Smooth muscle cell (in vitro differentiated cells): ENCODE data around the gene RPL38. TPM values are rescaled to one million over a fixed set of nuclear protein-coding genes. Genes with fewer than 3 reads are reported as not detected.

ENCODE experiments used
- DNase-seq: peaks from one replicate; lab custom pipeline; 2025; ENCODE audit not compliant: unreplicated experiment; lab: John Stamatoyannopoulos, UW
- H2AFZ ChIP-seq: fragments of 200-600 bp; sonication (generic); 2 replicates; pipeline ENCODE4 v1.6.0; 2016; ENCODE audit warnings: antibody characterized with exemption, low read depth, mild to moderate bottlenecking
- H3F3A ChIP-seq: fragments of 200-600 bp; sonication (generic); 2 replicates; pipeline ENCODE4 v1.6.0; 2017; ENCODE audit warnings: antibody characterized with exemption, low read depth
- H3K27ac ChIP-seq: fragments of 200-600 bp; sonication (generic); 2 replicates; pipeline ENCODE4 v1.5.1; 2016; ENCODE audit warnings: low read depth, mild to moderate bottlenecking
- H3K27me3 ChIP-seq: fragments of 200-600 bp; sonication (generic); 2 replicates; pipeline ENCODE4 v1.6.1; 2016; ENCODE audit warnings: low read depth, mild to moderate bottlenecking
- H3K36me3 ChIP-seq: fragments of 200-600 bp; sonication (generic); 2 replicates; pipeline ENCODE4 v1.5.1; 2016; ENCODE audit warnings: low read depth
- H3K4me1 ChIP-seq: fragments of 200-600 bp; sonication (generic); 2 replicates; pipeline ENCODE4 v1.5.1; 2016; ENCODE audit warnings: low read depth
- H3K4me2 ChIP-seq: fragments of 200-600 bp; sonication (generic); 2 replicates; pipeline ENCODE4 v1.6.0; 2016; ENCODE audit warnings: mild to moderate bottlenecking
- H3K4me3 ChIP-seq: fragments of 200-600 bp; sonication (generic); 2 replicates; pipeline ENCODE4 v1.5.1; 2016; ENCODE audit warnings: mild to moderate bottlenecking
- H3K79me2 ChIP-seq: fragments of 200-600 bp; sonication (generic); 2 replicates; pipeline ENCODE4 v1.6.0; 2016; ENCODE audit warnings: low read depth, mild to moderate bottlenecking
- H3K9ac ChIP-seq: fragments of 200-600 bp; sonication (generic); 2 replicates; pipeline ENCODE4 v1.6.0; 2016; ENCODE audit warnings: low read depth
- H3K9me3 ChIP-seq: fragments of 200-600 bp; sonication (generic); replicated peaks from 2 replicates; pipeline ENCODE4 v1.5.1; 2016; ENCODE audit warnings: low read depth
- H4K20me1 ChIP-seq: fragments of 200-600 bp; sonication (generic); 2 replicates; pipeline ENCODE4 v1.6.0; 2016; ENCODE audit warnings: low read depth
- CTCF ChIP-seq: fragments of 200-600 bp; sonication (generic); IDR thresholded peaks from 2 replicates; pipeline ENCODE4 v1.5.1; 2017; ENCODE audit warnings: borderline replicate concordance, mild to moderate bottlenecking, antibody characterized with exemption; ENCODE audit not compliant: insufficient read depth, poor library complexity, severe bottlenecking
- WGBS: methylation state at CpG from one replicate; pipeline ENCODE4 v1.1.7; 2016; ENCODE audit warnings: low lambda C conversion rate; 5-methylcytosine and 5-hydroxymethylcytosine counted together
- polyA plus RNA-seq: library from polyadenylated mRNA; unstranded; fragments of >200 nt; fragmentation: Nextera tagmentation; extraction: Ambion mirVana; gene quantifications from 2 replicates; pipeline ENCODE4 v1.2.1, GENCODE V29; 2016
- total RNA-seq: library from RNA; depleted of rRNA; stranded (reverse); fragments of >200 nt; gene quantifications from 2 replicates; pipeline ENCODE4 v1.2.3, GENCODE V29; 2014

RPL38 gene
- total and polyA plus RNA-seq, 2 experiments from 2014 or later, result 449 to 889 TPM

GRCh38 chr17:74194682-74195081 is 8.8 kb upstream of the RPL38 start:
- H3K4me3 ChIP-seq, result no peak overlapping the region
- no peak overlapping the region for H3K27ac ChIP-seq
- H3K4me2 ChIP-seq, result no peak overlapping the region
- no peaks in the 10 kb centered on the region for H3F3A ChIP-seq
- H3K79me2 ChIP-seq, result no peaks in the 10 kb centered on the region
- 86% methylated on average over 9 of the region's 9 CpGs for WGBS
- H3K27me3 ChIP-seq, result peaks cover 21% of the 10 kb centered on the region
- no peaks in the 10 kb centered on the region for H4K20me1 ChIP-seq
- DNase-seq, result no peak
- H3K36me3 ChIP-seq, result no peaks in the 10 kb centered on the region
- no peaks in the 10 kb centered on the region for H3K9me3 ChIP-seq
- no peak overlapping the region for H2AFZ ChIP-seq
- TF ChIP-seq CTCF, result no peak
- H3K4me1 ChIP-seq, result no peaks in the 10 kb centered on the region
- no peak overlapping the region for H3K9ac ChIP-seq

DNA sequence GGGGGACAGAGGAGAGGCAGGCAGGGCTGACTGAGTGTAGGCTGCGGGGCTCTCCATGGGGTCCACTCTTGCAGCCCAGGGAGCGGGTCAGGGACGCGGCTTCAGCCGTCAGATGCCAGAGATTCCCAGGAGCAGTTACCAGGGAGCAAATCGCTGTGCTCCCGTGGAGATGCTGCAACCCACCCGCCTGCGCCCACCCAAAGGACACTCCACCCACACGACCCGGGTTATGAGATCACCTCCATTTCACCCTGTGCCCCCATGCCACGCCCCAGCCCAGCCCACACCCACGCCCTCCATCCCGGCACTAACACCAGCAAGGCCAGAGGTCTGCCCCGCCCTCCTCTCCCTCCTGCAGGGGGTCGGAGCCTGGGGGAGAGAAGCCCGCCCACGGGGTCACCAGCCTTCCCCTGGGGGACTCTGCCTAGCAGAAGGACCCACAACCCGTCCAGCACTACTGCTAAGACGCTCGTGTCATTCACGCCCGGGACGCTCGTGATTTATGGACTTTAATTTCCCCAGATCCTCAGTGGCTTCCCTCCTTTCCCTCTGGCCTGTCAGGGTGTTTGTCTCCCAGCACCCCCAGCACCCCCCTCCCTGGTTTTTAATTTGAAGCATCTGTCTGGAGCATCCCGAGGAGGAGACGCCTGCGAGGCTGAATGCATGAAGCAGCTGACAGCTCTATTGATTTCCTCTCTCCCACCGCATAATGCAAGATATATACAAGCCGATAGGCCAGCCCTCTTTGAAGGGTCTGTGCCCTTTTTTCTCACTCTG is 6.7 kb upstream of the RPL38 start:
- H3K79me2 ChIP-seq, result no peaks in the 10 kb centered on the region
- H3K4me2 ChIP-seq, result no peak overlapping the region
- no peak overlapping the region for H3K4me3 ChIP-seq
- no peak overlapping the region for H3K27ac ChIP-seq
- H3K9ac ChIP-seq, result no peak overlapping the region
- peaks cover 21% of the 10 kb centered on the region for H3K27me3 ChIP-seq
- H4K20me1 ChIP-seq, result no peaks in the 10 kb centered on the region
- no peaks in the 10 kb centered on the region for H3K9me3 ChIP-seq
- no peak for DNase-seq
- no peaks in the 10 kb centered on the region for H3K4me1 ChIP-seq
- no peaks in the 10 kb centered on the region for H3K36me3 ChIP-seq
- no peak for TF ChIP-seq CTCF
- no peak overlapping the region for H2AFZ ChIP-seq
- 83% methylated on average over 20 of the region's 30 CpGs for WGBS
- no peaks in the 10 kb centered on the region for H3F3A ChIP-seq

- no peak overlapping the region for H3K4me3 ChIP-seq
- DNase-seq, result no peak
- H3K4me2 ChIP-seq, result no peak overlapping the region
- no peaks in the 10 kb centered on the region for H3K4me1 ChIP-seq
- H4K20me1 ChIP-seq, result no peaks in the 10 kb centered on the region
- no peaks in the 10 kb centered on the region for H3K9me3 ChIP-seq
- no peak overlapping the region for H2AFZ ChIP-seq
- H3K27me3 ChIP-seq, result peaks cover 21% of the 10 kb centered on the region
- H3K9ac ChIP-seq, result no peak overlapping the region
- H3F3A ChIP-seq, result no peaks in the 10 kb centered on the region
- H3K79me2 ChIP-seq, result no peaks in the 10 kb centered on the region
- 93% methylated on average over 2 of the region's 2 CpGs for WGBS
- H3K27ac ChIP-seq, result no peak overlapping the region
- H3K36me3 ChIP-seq, result no peaks in the 10 kb centered on the region
- no peak for TF ChIP-seq CTCF
These were observed 5.7 kb upstream of the RPL38 start for GRCh38 chr17:74197801-74198200.

DNA sequence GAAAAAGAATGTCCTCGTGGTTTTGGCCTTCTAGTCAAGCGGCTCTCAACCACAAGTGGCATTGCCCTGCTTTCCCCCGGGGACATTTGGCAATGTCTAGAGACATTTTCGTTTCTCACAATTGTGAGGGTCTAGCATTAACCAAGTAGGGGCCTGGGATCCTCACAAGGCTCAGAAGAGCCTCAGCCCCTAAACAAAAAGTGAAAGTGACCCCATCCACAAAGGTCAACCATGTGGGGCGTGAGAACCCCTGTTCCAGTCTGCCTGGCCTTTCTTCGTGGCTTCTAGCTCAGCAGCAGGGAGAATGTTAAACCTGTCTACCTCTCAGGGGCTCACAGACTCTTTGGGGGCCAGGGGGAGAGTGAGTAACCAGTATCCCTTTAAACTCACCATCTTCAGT is 4.8 kb upstream of the RPL38 start:
- Histone ChIP-seq H3K27ac (no peak overlapping the region), H3K4me3 (no peak overlapping the region), H4K20me1 (peaks cover under 1% of the 10 kb centered on the region), H3K4me2 (no peak overlapping the region), H3K9me3 (no peaks in the 10 kb centered on the region), H3K79me2 (peaks cover 1% of the 10 kb centered on the region), H3F3A (no peaks in the 10 kb centered on the region), H3K36me3 (no peaks in the 10 kb centered on the region), H3K9ac (no peak overlapping the region), H3K4me1 (no peaks in the 10 kb centered on the region), H2AFZ (no peak overlapping the region), H3K27me3 (peaks cover 21% of the 10 kb centered on the region)
- no peak for DNase-seq
- WGBS, result 77% methylated on average over 6 of the region's 6 CpGs
- no peak for TF ChIP-seq CTCF
